Keratinocyte (primary cell): ENCODE results near the gene UBXN7. TPM values are rescaled to one million over a fixed set of nuclear protein-coding genes. Genes with fewer than 3 reads are reported as not detected.

ENCODE experiments used
- DNase-seq: peaks from one replicate; pipeline ENCODE4 v3.0.0-alpha.2; 2011; ENCODE audit warnings: low read depth, missing footprints, low spot score
- FAIRE-seq: peaks from 2 replicates; lab custom pipeline; 2011; peaks lifted over from hg19 to GRCh38; lab: Jason Lieb, UNC
- H2AFZ ChIP-seq: 2 replicates; pipeline ENCODE4 v1.6.0; 2012; ENCODE audit warnings: low read length, control low read depth, inconsistent platforms; ENCODE audit not compliant: control insufficient read depth
- H3K27ac ChIP-seq: 2 replicates; pipeline ENCODE4 v1.5.1; 2011; ENCODE audit warnings: low read length; ENCODE audit not compliant: control insufficient read depth, insufficient read depth
- H3K27me3 ChIP-seq: 3 replicates; pipeline ENCODE4 v1.6.0; 2011; ENCODE audit warnings: low read length; ENCODE audit not compliant: control insufficient read depth, insufficient read depth; ENCODE audit errors: extremely low read depth
- H3K36me3 ChIP-seq, 2 experiments: 2 replicates in 1 of 2; 3 replicates in 1 of 2; pipeline ENCODE4 v1.5.1; 2011; ENCODE audit warnings: low read length in 2 of 2, mild to moderate bottlenecking in 1 of 2; ENCODE audit not compliant: control insufficient read depth in 2 of 2, insufficient read depth in 2 of 2; ENCODE audit errors: extremely low read depth in 1 of 2
- H3K4me1 ChIP-seq: 3 replicates; pipeline ENCODE4 v1.5.1; 2011; ENCODE audit warnings: low read length; ENCODE audit not compliant: control insufficient read depth, insufficient read depth; ENCODE audit errors: extremely low read depth
- H3K4me2 ChIP-seq: 3 replicates; pipeline ENCODE4 v1.6.0; 2011; ENCODE audit warnings: low read depth, low read length; ENCODE audit not compliant: control insufficient read depth, insufficient read depth; ENCODE audit errors: extremely low read depth
- H3K4me3 ChIP-seq, 3 experiments: fragments of 200-600 bp in 1 of 3; sonication (generic) in 1 of 3; 2 replicates in 2 of 3; 3 replicates in 1 of 3; pipeline ENCODE4 v1.5.1; 2011 to 2016; ENCODE audit warnings: low read length in 3 of 3, mild to moderate bottlenecking in 3 of 3, control low read depth in 2 of 3, inconsistent platforms in 1 of 3, low read depth in 1 of 3, mixed read lengths in 1 of 3, mixed run types in 1 of 3, moderate library complexity in 1 of 3; ENCODE audit not compliant: control insufficient read depth in 2 of 3, insufficient read depth in 2 of 3; ENCODE audit errors: extremely low read depth in 1 of 3
- H3K79me2 ChIP-seq: 2 replicates; pipeline ENCODE4 v1.6.0; 2012; ENCODE audit warnings: low read length; ENCODE audit not compliant: control insufficient read depth, insufficient read depth
- H3K9ac ChIP-seq: 3 replicates; pipeline ENCODE4 v1.6.0; 2011; ENCODE audit warnings: low read length; ENCODE audit not compliant: control insufficient read depth, insufficient read depth; ENCODE audit errors: extremely low read depth
- H3K9me1 ChIP-seq: 3 replicates; pipeline ENCODE4 v1.6.0; 2011; ENCODE audit warnings: low read length; ENCODE audit not compliant: control insufficient read depth, insufficient read depth; ENCODE audit errors: extremely low read depth
- H3K9me3 ChIP-seq: 2 replicates; pipeline ENCODE4 v1.5.1; 2012; ENCODE audit warnings: low read depth, low read length; ENCODE audit not compliant: control insufficient read depth
- H4K20me1 ChIP-seq: 3 replicates; pipeline ENCODE4 v1.6.0; 2011; ENCODE audit warnings: low read length; ENCODE audit not compliant: control insufficient read depth, insufficient read depth; ENCODE audit errors: extremely low read depth
- CTCF ChIP-seq, 3 experiments: IDR thresholded peaks in 1 of 3; conservative IDR thresholded peaks in 1 of 3; optimal IDR thresholded peaks in 1 of 3; 2 replicates in 2 of 3; 3 replicates in 1 of 3; pipeline versions ENCODE3 to v1.5.1; 2011; ENCODE audit warnings: low read length in 3 of 3, mild to moderate bottlenecking in 3 of 3, moderate library complexity in 2 of 3, control low read depth in 1 of 3, inconsistent platforms in 1 of 3; ENCODE audit not compliant: insufficient read depth in 2 of 3; ENCODE audit errors: extremely low read depth in 1 of 3
- EZH2 ChIP-seq: IDR thresholded peaks from one replicate; pipeline ENCODE4 v1.6.1; 2012; ENCODE audit warnings: inconsistent platforms, mild to moderate bottlenecking, low read length, moderate library complexity
- dilution Hi-C: fragments of 300-500 bp; cut with MboI; formaldehyde crosslinking; loops from one replicate; pipeline ENCODE4 v1.7.0; 2020; ENCODE audit warnings: low sequenced_read_pairs; ENCODE audit not compliant: extremely low pct_ligation_motif_present
- polyA plus RNA-seq, 5 experiments: library from polyadenylated mRNA; depleted of rRNA in 3 of 5; stranded (reverse) in 3 of 5; stranded (forward) in 1 of 5; unstranded in 1 of 5; fragments of >200 nt; gene quantifications; 1 replicate in 1 of 5; 2 replicates in 3 of 5; 3 replicates in 1 of 5; pipeline versions ENCODE4 v1.2.1 to v1.2.3, GENCODE V29; 2011 to 2012; ENCODE audit warnings: missing spikeins in 2 of 5, low read depth in 1 of 5, low replicate concordance in 1 of 5

UBXN7 gene
- polyA plus RNA-seq, 1 donor (not counting 4 experiments of a cell fraction or from before 2014, with no cell fraction given), result 19.7 TPM

- H3K79me2 ChIP-seq, result no peaks in the 10 kb centered on the region
- H3K4me1 ChIP-seq, result peaks cover 9% of the 10 kb centered on the region
- peaks cover 7 to 10% of the 10 kb centered on the region in 2 experiments for H3K36me3 ChIP-seq
- H3K9ac ChIP-seq, result no peak overlapping the region
- H3K9me3 ChIP-seq, result no peaks in the 10 kb centered on the region
- H4K20me1 ChIP-seq, result no peaks in the 10 kb centered on the region
- H3K27ac ChIP-seq, result no peak overlapping the region
- H3K27me3 ChIP-seq, result no peaks in the 10 kb centered on the region
- no peak overlapping the region for H3K4me2 ChIP-seq
- TF ChIP-seq EZH2, result no peak
- H3K4me3 ChIP-seq, result no peak overlapping the region
- dilution Hi-C loops, result no loop called here
- FAIRE-seq, result no peak
- DNase-seq, result no peak
- H3K9me1 ChIP-seq, result peaks cover 3% of the 10 kb centered on the region
- H2AFZ ChIP-seq, result no peak overlapping the region
Observed at GRCh38 chr3:196398782-196399181, 33.4 kb downstream of the UBXN7 start.

DNA sequence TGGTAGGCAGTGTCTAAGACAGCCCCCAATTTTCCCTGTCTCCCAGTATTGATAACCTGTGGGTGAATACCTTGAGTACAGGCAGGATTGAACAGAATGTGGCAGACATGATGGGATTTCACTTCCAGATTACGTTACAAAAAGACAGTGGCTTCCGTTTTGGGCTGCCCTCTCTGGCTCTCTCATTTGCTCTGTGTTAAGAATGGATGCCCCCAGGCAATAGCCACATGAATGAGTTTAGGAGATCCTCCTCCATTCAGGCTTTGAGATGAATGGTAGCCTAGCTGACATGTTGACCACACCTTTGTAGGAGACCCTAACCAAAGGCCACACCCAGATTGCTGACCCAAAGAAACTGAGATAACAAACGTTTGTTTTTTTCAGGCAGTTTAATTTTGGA lies 34.3 kb downstream of the UBXN7 start:
- DNase-seq (no peak), FAIRE-seq (no peak)
- dilution Hi-C loops, result no loop called here
- TF ChIP-seq CTCF (optimal IDR thresholded peaks at IDR 0.05 in 1 of 3, IDR thresholded peaks at IDR 0.05 in 1 of 3, conservative IDR thresholded peaks at IDR 0.05 in 1 of 3; ENCODE audit: extremely low read depth in 1 of 3, insufficient read depth in 2 of 3, low read length in 3 of 3) (no peak), EZH2 (no peak)
- Histone ChIP-seq H3K27ac (no peak overlapping the region), H3K79me2 (no peaks in the 10 kb centered on the region), H3K9me1 (peaks cover 3% of the 10 kb centered on the region), H3K9ac (no peak overlapping the region), H3K4me2 (no peak overlapping the region), H3K27me3 (no peaks in the 10 kb centered on the region), H3K4me1 (peaks cover 9% of the 10 kb centered on the region), H3K4me3 (no peak overlapping the region), H2AFZ (no peak overlapping the region), H3K9me3 (no peaks in the 10 kb centered on the region), H4K20me1 (no peaks in the 10 kb centered on the region), H3K36me3 (peaks cover 6 to 7% of the 10 kb centered on the region in 2 experiments)

- dilution Hi-C loops, result no loop called here
- H3K36me3 ChIP-seq, result peaks cover 9 to 14% of the 10 kb centered on the region in 2 experiments
- H3K4me1 ChIP-seq, result no peaks in the 10 kb centered on the region
- no peak overlapping the region for H2AFZ ChIP-seq
- H3K9me3 ChIP-seq, result no peaks in the 10 kb centered on the region
- H3K4me3 ChIP-seq, result no peak overlapping the region
- FAIRE-seq (no peak), DNase-seq (no peak)
- no peaks in the 10 kb centered on the region for H4K20me1 ChIP-seq
- TF ChIP-seq EZH2 (no peak), CTCF (optimal IDR thresholded peaks at IDR 0.05 in 1 of 3, IDR thresholded peaks at IDR 0.05 in 1 of 3, conservative IDR thresholded peaks at IDR 0.05 in 1 of 3; ENCODE audit: extremely low read depth in 1 of 3, insufficient read depth in 2 of 3, low read length in 3 of 3) (no peak)
- peaks cover 2% of the 10 kb centered on the region for H3K79me2 ChIP-seq
- H3K27me3 ChIP-seq, result no peaks in the 10 kb centered on the region
- H3K4me2 ChIP-seq, result no peak overlapping the region
- H3K27ac ChIP-seq, result no peak overlapping the region
- no peaks in the 10 kb centered on the region for H3K9me1 ChIP-seq
- no peak overlapping the region for H3K9ac ChIP-seq
Observed at GRCh38 chr3:196390116-196390515, 42.1 kb downstream of the UBXN7 start.
